SK-N-SH (cell line): ENCODE data around the gene CA12. TPM values are rescaled to one million over a fixed set of nuclear protein-coding genes. Genes with fewer than 3 reads are reported as not detected.

Experiments used
- CTCF ChIA-PET: fragments of 300-600, 350-600 bp; formaldehyde crosslinking; extraction: SDS; loops from one replicate; lab custom pipeline; 2021; lab: Yijun Ruan, JAX
- POLR2A ChIA-PET: fragments of 350-600 bp; sonication (Branson Sonifier 250); formaldehyde crosslinking; extraction: SDS; loops from one replicate; lab custom pipeline; 2020; ENCODE audit warnings: antibody characterized with exemption, inconsistent platforms; lab: Yijun Ruan, JAX
- DNase-seq: peaks from one replicate; pipeline ENCODE4 v3.0.0; 2012
- H2AFZ ChIP-seq: fragments of 200-600 bp; sonication (generic); 2 replicates; pipeline ENCODE4 v1.8.1; 2016; ENCODE audit warnings: antibody characterized with exemption, mild to moderate bottlenecking, low read depth
- H3F3A ChIP-seq: fragments of 200-600 bp; sonication (generic); replicated peaks from 2 replicates; pipeline ENCODE3; 2016; ENCODE audit warnings: antibody characterized with exemption, mild to moderate bottlenecking; ENCODE audit not compliant: insufficient read depth
- H3K27ac ChIP-seq, 2 experiments: fragments of 200-500 bp in 1 of 2; fragments of 200-600 bp in 1 of 2; sonication (Bioruptor generic) in 1 of 2; sonication (generic), shearing (Covaris generic) in 1 of 2; 2 replicates each; pipeline versions ENCODE4 v1.5.1 to v1.6.1; 2014 to 2016; ENCODE audit warnings: low read depth in 2 of 2, inconsistent platforms in 1 of 2, low read length in 1 of 2, mild to moderate bottlenecking in 1 of 2, mixed read lengths in 1 of 2
- H3K27me3 ChIP-seq: fragments of 200-600 bp; sonication (generic), shearing (Covaris generic); 2 replicates; pipeline ENCODE4 v1.6.1; 2016; ENCODE audit warnings: mixed run types; ENCODE audit not compliant: insufficient read depth
- H3K36me3 ChIP-seq, 2 experiments: fragments of 200-500 bp in 1 of 2; fragments of 200-600 bp in 1 of 2; sonication (Bioruptor generic) in 1 of 2; sonication (generic) in 1 of 2; replicated peaks in 1 of 2; 2 replicates each; pipeline versions ENCODE3 to v1.5.1; 2014 to 2016; ENCODE audit warnings: low read length in 1 of 2, mild to moderate bottlenecking in 1 of 2; ENCODE audit not compliant: insufficient read depth in 2 of 2, control insufficient read depth in 1 of 2
- H3K4me1 ChIP-seq, 2 experiments: fragments of 200-500 bp in 1 of 2; fragments of 200-600 bp in 1 of 2; sonication (Bioruptor generic) in 1 of 2; sonication (generic), shearing (Covaris generic) in 1 of 2; 2 replicates each; pipeline versions ENCODE4 v1.5.1 to v1.6.1; 2014 to 2016; ENCODE audit warnings: low read depth in 1 of 2, low read length in 1 of 2, mixed run types in 1 of 2; ENCODE audit not compliant: insufficient read depth in 2 of 2, control insufficient read depth in 1 of 2
- H3K4me2 ChIP-seq: fragments of 200-600 bp; sonication (generic), shearing (Covaris generic); 2 replicates; pipeline ENCODE4 v1.6.1; 2017; ENCODE audit warnings: mixed run types
- H3K4me3 ChIP-seq, 2 experiments: fragments of 200-500 bp in 1 of 2; fragments of 200-600 bp in 1 of 2; sonication (Bioruptor generic) in 1 of 2; sonication (generic), shearing (Covaris generic) in 1 of 2; 2 replicates each; pipeline versions ENCODE4 v1.5.1 to v1.8.1; 2014 to 2016; ENCODE audit warnings: low read depth in 2 of 2, inconsistent platforms in 1 of 2, low read length in 1 of 2, mild to moderate bottlenecking in 1 of 2, mixed read lengths in 1 of 2, moderate library complexity in 1 of 2
- H3K79me2 ChIP-seq: fragments of 200-600 bp; sonication (generic); 2 replicates; pipeline ENCODE4 v1.8.1; 2017; ENCODE audit warnings: mild to moderate bottlenecking; ENCODE audit not compliant: insufficient read depth
- H3K9ac ChIP-seq: fragments of 200-600 bp; sonication (generic); 2 replicates; pipeline ENCODE4 v1.6.1; 2017; ENCODE audit warnings: mixed run types
- H3K9me2 ChIP-seq: fragments of 200-600 bp; sonication (generic); 2 replicates; pipeline ENCODE4 v1.6.1; 2017; ENCODE audit warnings: mixed run types
- H3K9me3 ChIP-seq: fragments of 200-600 bp; sonication (generic); 2 replicates; pipeline ENCODE4 v1.6.1; 2017; ENCODE audit warnings: mixed run types, mild to moderate bottlenecking, moderate library complexity
- H4K20me1 ChIP-seq: fragments of 200-600 bp; sonication (generic); 2 replicates; pipeline ENCODE4 v1.6.1; 2017; ENCODE audit warnings: mild to moderate bottlenecking, mixed run types; ENCODE audit not compliant: insufficient read depth
- CHD2 ChIP-seq: fragments of 150-350 bp; IDR thresholded peaks from 2 replicates; pipeline ENCODE4 v1.6.1; 2018; ENCODE audit warnings: low read length; ENCODE audit not compliant: partially characterized antibody
- ELF1 ChIP-seq: IDR thresholded peaks from 2 replicates; pipeline ENCODE4 v1.4.0; 2012
- EP300 ChIP-seq, 2 experiments: IDR thresholded peaks; 2 replicates each; pipeline versions ENCODE4 v1.4.0 to v1.6.1; 2012; ENCODE audit warnings: borderline replicate concordance in 1 of 2, low read depth in 1 of 2, low read length in 1 of 2
- FOSL2 ChIP-seq: IDR thresholded peaks from 2 replicates; pipeline ENCODE4 v1.4.0; 2012; ENCODE audit warnings: low read depth, mild to moderate bottlenecking, moderate library complexity, borderline replicate concordance
- FOXJ3 ChIP-seq: sonication (generic); formaldehyde crosslinking; IDR thresholded peaks from 2 replicates; pipeline ENCODE4 v1.5.1; 2020; ENCODE audit warnings: mild to moderate bottlenecking, missing genetic modification reagents
- GATA2 ChIP-seq: sonication (generic); formaldehyde crosslinking; IDR thresholded peaks from 2 replicates; pipeline ENCODE4 v1.5.0; 2020; ENCODE audit warnings: mild to moderate bottlenecking, missing genetic modification reagents
- JUND ChIP-seq: IDR thresholded peaks from 2 replicates; pipeline ENCODE4 v1.4.0; 2012
- MXI1 ChIP-seq: IDR thresholded peaks from 2 replicates; pipeline ENCODE4 v1.6.1; 2012; ENCODE audit warnings: mild to moderate bottlenecking, low read depth, low read length, improper control_type of control experiment
- POLR2AphosphoS5 ChIP-seq: IDR thresholded peaks from 2 replicates; pipeline ENCODE4 v1.6.1; 2012; ENCODE audit warnings: low read depth, low read length
- RAD21 ChIP-seq: IDR thresholded peaks from 2 replicates; pipeline ENCODE4 v1.6.1; 2012; ENCODE audit warnings: mild to moderate bottlenecking, low read length
- RFX5 ChIP-seq: IDR thresholded peaks from 2 replicates; pipeline ENCODE4 v1.6.1; 2012; ENCODE audit warnings: mild to moderate bottlenecking, improper control_type of control experiment, low read length
- SIN3A ChIP-seq: IDR thresholded peaks from 2 replicates; pipeline ENCODE4 v1.6.1; 2012; ENCODE audit warnings: low read depth, mild to moderate bottlenecking, low read length, moderate library complexity, borderline replicate concordance
- SMC3 ChIP-seq: IDR thresholded peaks from 2 replicates; pipeline ENCODE4 v1.6.1; 2012; ENCODE audit warnings: low read depth, low read length, improper control_type of control experiment
- TCF12 ChIP-seq: IDR thresholded peaks from 2 replicates; pipeline ENCODE4 v1.4.0; 2012
- WGBS: methylation state at CpG from one replicate; pipeline ENCODE4 v1.1.6; 2017; ENCODE audit warnings: low lambda C conversion rate; 5-methylcytosine and 5-hydroxymethylcytosine counted together
- polyA plus RNA-seq, 3 experiments: library from polyadenylated mRNA; depleted of rRNA; stranded (reverse); fragments of >200 nt; gene quantifications; 2 replicates each; pipeline ENCODE4 v1.2.3, GENCODE V29; 2012
- TF ChIP-seq, protein P1 (sequence below): fragments of 150-350 bp; IDR thresholded peaks from 2 replicates; pipeline ENCODE4 v1.6.1; 2017; ENCODE audit warnings: antibody characterized with exemption, low read length, low read depth, borderline replicate concordance
- TF ChIP-seq, protein P2 (sequence below): IDR thresholded peaks from 2 replicates; pipeline ENCODE4 v1.4.0; 2012; ENCODE audit warnings: low read depth, borderline replicate concordance
- TF ChIP-seq, protein P3 (sequence below): IDR thresholded peaks from 2 replicates; pipeline ENCODE4 v1.4.0; 2012; ENCODE audit warnings: low read depth, borderline replicate concordance

The CA12 gene
- polyA plus RNA-seq, 1 of the 3 experiments (the other 2 are of a cell fraction) = 39.4 TPM

DNA sequence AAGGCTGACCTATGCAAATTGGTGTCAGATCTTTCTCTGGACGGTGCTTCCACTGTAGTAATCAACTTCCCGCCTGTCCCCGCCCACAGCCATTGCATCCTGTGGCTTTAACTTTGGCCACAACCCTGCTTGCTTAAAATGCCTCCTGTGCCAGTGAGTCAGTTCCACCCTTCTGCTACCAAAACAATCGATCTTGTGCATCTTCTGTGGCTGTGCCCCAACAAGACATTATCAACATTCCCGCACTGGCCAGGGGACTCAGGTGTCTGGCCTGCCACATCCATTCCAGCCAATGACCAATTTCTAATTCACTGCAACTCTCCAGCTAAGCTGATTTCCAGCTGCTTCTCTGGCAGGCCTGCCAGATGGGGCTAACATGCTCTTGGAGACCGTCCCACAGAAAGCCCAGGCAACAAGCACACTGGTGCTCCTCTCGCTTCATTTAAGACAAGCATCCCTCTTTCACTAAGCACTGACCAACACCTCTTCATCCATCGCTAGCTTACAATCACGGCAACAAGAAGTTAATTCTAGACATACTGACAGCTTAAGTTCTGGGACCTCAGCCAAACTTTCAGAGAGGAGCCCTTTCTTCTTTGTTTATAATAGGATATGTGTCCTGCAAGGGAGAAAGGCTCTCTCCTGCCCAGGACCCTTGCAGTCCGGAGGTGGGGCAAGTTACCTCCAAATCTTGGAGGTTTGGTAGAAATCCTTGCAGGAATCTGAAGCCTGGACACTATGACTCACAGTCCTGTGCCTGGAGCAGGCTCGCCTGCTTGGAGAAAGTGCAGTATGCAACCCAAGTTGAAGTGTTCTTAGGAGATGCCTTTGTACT is 6.7 kb downstream of the CA12 start (continued):
- TF ChIP-seq FOXJ3 (CRISPR knock-in tag) (no peak), GATA2 (CRISPR knock-in tag) (no peak), FOSL2 (peak; percentile 62), RAD21 (no peak), CHD2 (no peak), POLR2AphosphoS5 (no peak), MXI1 (no peak), SMC3 (no peak)
- TF ChIP-seq, protein P1, sequence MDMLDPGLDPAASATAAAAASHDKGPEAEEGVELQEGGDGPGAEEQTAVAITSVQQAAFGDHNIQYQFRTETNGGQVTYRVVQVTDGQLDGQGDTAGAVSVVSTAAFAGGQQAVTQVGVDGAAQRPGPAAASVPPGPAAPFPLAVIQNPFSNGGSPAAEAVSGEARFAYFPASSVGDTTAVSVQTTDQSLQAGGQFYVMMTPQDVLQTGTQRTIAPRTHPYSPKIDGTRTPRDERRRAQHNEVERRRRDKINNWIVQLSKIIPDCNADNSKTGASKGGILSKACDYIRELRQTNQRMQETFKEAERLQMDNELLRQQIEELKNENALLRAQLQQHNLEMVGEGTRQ = no peak

DNA sequence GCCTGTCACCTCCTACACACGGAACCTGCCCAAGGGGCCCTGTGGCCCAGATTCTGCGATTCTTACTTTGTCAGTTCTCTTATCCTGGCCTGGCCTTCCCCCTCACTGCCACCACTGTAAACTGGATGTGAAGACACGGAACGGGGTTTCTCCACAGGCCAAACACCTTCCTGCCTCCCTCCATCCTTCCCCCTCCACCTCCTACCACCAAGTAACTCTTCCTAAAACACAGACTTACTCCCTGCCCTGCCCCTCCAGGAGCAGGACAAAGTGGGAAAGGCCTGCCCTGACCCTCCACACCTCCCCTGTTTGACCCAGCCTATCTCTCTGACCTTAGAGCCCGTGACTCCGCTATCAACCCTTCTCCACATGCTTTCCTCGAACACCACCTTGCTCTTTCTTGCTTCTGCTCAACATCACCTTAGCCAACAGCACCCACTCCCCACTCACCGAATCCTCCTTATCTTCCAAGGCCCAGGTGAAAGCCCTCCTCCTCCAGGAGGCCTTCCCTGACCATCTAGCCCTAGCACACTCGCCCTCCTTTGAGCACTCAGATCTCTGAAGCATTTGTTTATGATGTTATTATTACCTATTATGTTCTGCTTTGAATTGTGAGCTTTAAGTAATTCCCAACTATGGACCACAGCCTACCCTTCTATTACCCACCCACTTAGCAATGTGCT is 7.6 kb downstream of the CA12 start:
- CTCF ChIA-PET = no interaction called here
- no peaks in the 10 kb centered on the region for H3K9me3 ChIP-seq
- H3K9ac ChIP-seq = no peak overlapping the region
- H3K27me3 ChIP-seq = no peaks in the 10 kb centered on the region
- peaks cover 40% of the 10 kb centered on the region for H3F3A ChIP-seq
- TF ChIP-seq, protein P2, sequence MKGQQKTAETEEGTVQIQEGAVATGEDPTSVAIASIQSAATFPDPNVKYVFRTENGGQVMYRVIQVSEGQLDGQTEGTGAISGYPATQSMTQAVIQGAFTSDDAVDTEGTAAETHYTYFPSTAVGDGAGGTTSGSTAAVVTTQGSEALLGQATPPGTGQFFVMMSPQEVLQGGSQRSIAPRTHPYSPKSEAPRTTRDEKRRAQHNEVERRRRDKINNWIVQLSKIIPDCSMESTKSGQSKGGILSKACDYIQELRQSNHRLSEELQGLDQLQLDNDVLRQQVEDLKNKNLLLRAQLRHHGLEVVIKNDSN = no peak
- TF ChIP-seq SMC3 (no peak), EP300 (IDR thresholded peaks at IDR 0.05; ENCODE audit: borderline replicate concordance in 1 of 2, low read depth in 1 of 2, low read length in 1 of 2) (no peak), JUND (no peak), TCF12 (no peak), FOXJ3 (CRISPR knock-in tag) (no peak), SIN3A (no peak), POLR2AphosphoS5 (no peak), FOSL2 (no peak), MXI1 (no peak), RFX5 (no peak), ELF1 (no peak)
- TF ChIP-seq, protein P1 = no peak
- TF ChIP-seq, protein P3, sequence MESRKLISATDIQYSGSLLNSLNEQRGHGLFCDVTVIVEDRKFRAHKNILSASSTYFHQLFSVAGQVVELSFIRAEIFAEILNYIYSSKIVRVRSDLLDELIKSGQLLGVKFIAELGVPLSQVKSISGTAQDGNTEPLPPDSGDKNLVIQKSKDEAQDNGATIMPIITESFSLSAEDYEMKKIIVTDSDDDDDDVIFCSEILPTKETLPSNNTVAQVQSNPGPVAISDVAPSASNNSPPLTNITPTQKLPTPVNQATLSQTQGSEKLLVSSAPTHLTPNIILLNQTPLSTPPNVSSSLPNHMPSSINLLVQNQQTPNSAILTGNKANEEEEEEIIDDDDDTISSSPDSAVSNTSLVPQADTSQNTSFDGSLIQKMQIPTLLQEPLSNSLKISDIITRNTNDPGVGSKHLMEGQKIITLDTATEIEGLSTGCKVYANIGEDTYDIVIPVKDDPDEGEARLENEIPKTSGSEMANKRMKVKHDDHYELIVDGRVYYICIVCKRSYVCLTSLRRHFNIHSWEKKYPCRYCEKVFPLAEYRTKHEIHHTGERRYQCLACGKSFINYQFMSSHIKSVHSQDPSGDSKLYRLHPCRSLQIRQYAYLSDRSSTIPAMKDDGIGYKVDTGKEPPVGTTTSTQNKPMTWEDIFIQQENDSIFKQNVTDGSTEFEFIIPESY = no peak
- TF ChIP-seq, all 33 proteins: peak for 0
- no peak for DNase-seq
- H3K79me2 ChIP-seq = peaks cover 47% of the 10 kb centered on the region
- H3K4me2 ChIP-seq = peak overlapping the region; percentile 71
- H3K36me3 ChIP-seq = no peaks in the 10 kb centered on the region
- H2AFZ ChIP-seq = no peak overlapping the region
- WGBS = 96% methylated on average over 9 of the region's 9 CpGs
- H4K20me1 ChIP-seq = no peaks in the 10 kb centered on the region
- H3K9me2 ChIP-seq = no peaks in the 10 kb centered on the region
- peak overlapping the region in 1 of 2 experiments; percentile 88; a peak in 2 of 4 replicates for H3K27ac ChIP-seq
- H3K4me1 ChIP-seq = peaks cover 20 to 52% of the 10 kb centered on the region in 2 experiments; a peak in 3 of 4 replicates
- POLR2A ChIA-PET = no interaction called here
- H3K4me3 ChIP-seq = no peak overlapping the region
